ENCODE measurements around the gene RBP2.

The RBP2 gene

DNA sequence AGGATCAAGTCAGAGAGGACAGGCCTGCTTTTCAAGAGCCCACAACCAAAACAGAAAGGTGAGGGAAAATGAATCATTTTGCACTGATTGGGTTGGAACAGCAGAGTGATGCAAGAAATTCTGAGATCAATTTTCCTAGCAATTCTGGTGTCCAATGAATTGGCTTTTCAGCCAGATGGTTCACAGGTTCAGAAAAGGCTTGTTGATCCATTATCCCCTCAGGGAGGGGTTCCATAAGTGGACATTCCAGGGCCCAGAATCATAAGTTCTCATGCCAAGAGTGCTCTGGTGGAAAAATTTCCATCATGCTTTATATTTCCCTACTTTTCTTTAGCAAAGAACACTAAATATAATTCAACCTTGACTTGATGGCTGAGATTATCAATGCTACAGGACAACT lies 16.2 kb downstream of the RBP2 start:
- Histone ChIP-seq H3K4me3 (ENCODE audit: low read depth, low read length, poor library complexity, severe bottlenecking) (no peak overlapping the region), H3K4me1 (ENCODE audit: insufficient read depth, low read length, severe bottlenecking) (no peaks in the 10 kb centered on the region), H3K27ac (ENCODE audit: low read depth, low read length, poor library complexity, severe bottlenecking) (no peak overlapping the region), H3K79me2 (ENCODE audit: insufficient read depth, low read length) (no peaks in the 10 kb centered on the region), H3K27me3 (ENCODE audit: insufficient read depth, low read length) (peaks cover 6% of the 10 kb centered on the region), H2AFZ (ENCODE audit: low read length) (no peak overlapping the region), H3K4me2 (ENCODE audit: low read length) (no peak overlapping the region), H3K36me3 (ENCODE audit: insufficient read depth, low read length) (no peaks in the 10 kb centered on the region), H3F3A (ENCODE audit: insufficient read depth, low read length) (no peaks in the 10 kb centered on the region), H3K9me3 (ENCODE audit: low read length) (no peaks in the 10 kb centered on the region), H3K9me2 (ENCODE audit: low read depth, low read length) (no peaks in the 10 kb centered on the region), H3K9ac (ENCODE audit: low read length) (no peak overlapping the region), H4K20me1 (ENCODE audit: insufficient read depth, low read length) (no peaks in the 10 kb centered on the region)
- TF ChIP-seq, protein P1, sequence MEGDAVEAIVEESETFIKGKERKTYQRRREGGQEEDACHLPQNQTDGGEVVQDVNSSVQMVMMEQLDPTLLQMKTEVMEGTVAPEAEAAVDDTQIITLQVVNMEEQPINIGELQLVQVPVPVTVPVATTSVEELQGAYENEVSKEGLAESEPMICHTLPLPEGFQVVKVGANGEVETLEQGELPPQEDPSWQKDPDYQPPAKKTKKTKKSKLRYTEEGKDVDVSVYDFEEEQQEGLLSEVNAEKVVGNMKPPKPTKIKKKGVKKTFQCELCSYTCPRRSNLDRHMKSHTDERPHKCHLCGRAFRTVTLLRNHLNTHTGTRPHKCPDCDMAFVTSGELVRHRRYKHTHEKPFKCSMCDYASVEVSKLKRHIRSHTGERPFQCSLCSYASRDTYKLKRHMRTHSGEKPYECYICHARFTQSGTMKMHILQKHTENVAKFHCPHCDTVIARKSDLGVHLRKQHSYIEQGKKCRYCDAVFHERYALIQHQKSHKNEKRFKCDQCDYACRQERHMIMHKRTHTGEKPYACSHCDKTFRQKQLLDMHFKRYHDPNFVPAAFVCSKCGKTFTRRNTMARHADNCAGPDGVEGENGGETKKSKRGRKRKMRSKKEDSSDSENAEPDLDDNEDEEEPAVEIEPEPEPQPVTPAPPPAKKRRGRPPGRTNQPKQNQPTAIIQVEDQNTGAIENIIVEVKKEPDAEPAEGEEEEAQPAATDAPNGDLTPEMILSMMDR (IDR thresholded peaks at IDR 0.05; ENCODE audit: low read length) = no peak
- no peak for TF ChIP-seq EZH2 (IDR thresholded peaks at IDR 0.05; ENCODE audit: borderline replicate concordance, low read length)

- no peaks in the 10 kb centered on the region for H3K4me1 ChIP-seq (ENCODE audit: insufficient read depth, low read length, severe bottlenecking)
- no peaks in the 10 kb centered on the region for H3K9me3 ChIP-seq (ENCODE audit: low read length)
- no peaks in the 10 kb centered on the region; the same call in 1 of the 2 replicates for H3K27me3 ChIP-seq (ENCODE audit: insufficient read depth, low read length)
- H3K79me2 ChIP-seq (ENCODE audit: insufficient read depth, low read length) = no peaks in the 10 kb centered on the region
- TF ChIP-seq, protein P1 (IDR thresholded peaks at IDR 0.05; ENCODE audit: low read length) = no peak
- no peak for TF ChIP-seq EZH2 (IDR thresholded peaks at IDR 0.05; ENCODE audit: borderline replicate concordance, low read length)
- H3K27ac ChIP-seq (ENCODE audit: low read depth, low read length, poor library complexity, severe bottlenecking) = no peak overlapping the region
- no peak overlapping the region for H2AFZ ChIP-seq (ENCODE audit: low read length)
- no peak overlapping the region for H3K4me3 ChIP-seq (ENCODE audit: low read depth, low read length, poor library complexity, severe bottlenecking)
- H3K36me3 ChIP-seq (ENCODE audit: insufficient read depth, low read length) = no peaks in the 10 kb centered on the region
- H3K9me2 ChIP-seq (ENCODE audit: low read depth, low read length) = no peaks in the 10 kb centered on the region
- H3K9ac ChIP-seq (ENCODE audit: low read length) = no peak overlapping the region
- no peak overlapping the region for H3K4me2 ChIP-seq (ENCODE audit: low read length)
- no peaks in the 10 kb centered on the region for H3F3A ChIP-seq (ENCODE audit: insufficient read depth, low read length)
- no peaks in the 10 kb centered on the region for H4K20me1 ChIP-seq (ENCODE audit: insufficient read depth, low read length)
These were observed 18.0 kb downstream of the RBP2 start for GRCh38 chr3:139458348-139458747.

DNA sequence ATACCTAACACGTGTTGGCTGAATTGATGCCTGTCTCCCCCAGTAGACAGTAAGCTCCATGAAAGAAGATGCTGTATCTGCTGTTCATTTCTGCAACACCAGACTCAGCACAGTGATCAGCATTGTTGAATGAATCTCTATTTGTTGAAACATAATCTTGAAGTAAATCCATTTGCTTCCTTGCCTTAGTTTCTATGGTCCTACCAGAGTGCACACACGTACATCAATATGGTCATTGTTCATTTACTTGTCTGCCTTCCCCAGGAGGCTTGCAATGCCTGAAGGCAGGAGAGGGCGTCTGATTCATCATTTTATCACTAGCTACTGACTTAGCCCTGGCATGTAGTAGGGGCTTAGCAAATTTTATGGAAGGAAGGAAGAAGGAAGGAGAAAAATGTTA lies 19.2 kb downstream of the RBP2 start:
- Histone ChIP-seq H2AFZ (ENCODE audit: low read length) (no peak overlapping the region), H3K4me3 (ENCODE audit: low read depth, low read length, poor library complexity, severe bottlenecking) (no peak overlapping the region), H3K9ac (ENCODE audit: low read length) (no peak overlapping the region), H3K27me3 (ENCODE audit: insufficient read depth, low read length) (no peaks in the 10 kb centered on the region; the same call in 1 of the 2 replicates), H3K4me1 (ENCODE audit: insufficient read depth, low read length, severe bottlenecking) (no peaks in the 10 kb centered on the region), H3K9me3 (ENCODE audit: low read length) (no peaks in the 10 kb centered on the region), H3F3A (ENCODE audit: insufficient read depth, low read length) (no peaks in the 10 kb centered on the region), H3K79me2 (ENCODE audit: insufficient read depth, low read length) (no peaks in the 10 kb centered on the region), H3K4me2 (ENCODE audit: low read length) (no peak overlapping the region), H3K27ac (ENCODE audit: low read depth, low read length, poor library complexity, severe bottlenecking) (no peak overlapping the region), H3K9me2 (ENCODE audit: low read depth, low read length) (no peaks in the 10 kb centered on the region), H3K36me3 (ENCODE audit: insufficient read depth, low read length) (no peaks in the 10 kb centered on the region), H4K20me1 (ENCODE audit: insufficient read depth, low read length) (no peaks in the 10 kb centered on the region)
- TF ChIP-seq, protein P1 (IDR thresholded peaks at IDR 0.05; ENCODE audit: low read length) = no peak
- TF ChIP-seq EZH2 (IDR thresholded peaks at IDR 0.05; ENCODE audit: borderline replicate concordance, low read length) = no peak
